Measurements from ENCODE around the gene TUBA8. TPM values are rescaled to one million over a fixed set of nuclear protein-coding genes. Genes with fewer than 3 reads are reported as not detected.
"Not testable (repeated sequence)": the region's sequence is repeated elsewhere in the genome, so short reads cannot be mapped to it uniquely, and the experiment has no call there.

Gene TUBA8
- total and polyA plus RNA-seq, 2 experiments from 2014 or later = 1.1 to 1.4 TPM

- no peak for DNase-seq (ENCODE audit: low read depth in 1 of 2, low spot score in 1 of 2)
- no peaks in the 10 kb centered on the region for H3K4me1 ChIP-seq (ENCODE audit: low read depth)
- no peaks in the 10 kb centered on the region for H3K9me3 ChIP-seq (ENCODE audit: low read depth)
- H3K4me3 ChIP-seq = no peak overlapping the region
- H3K36me3 ChIP-seq = no peaks in the 10 kb centered on the region
- H3K27ac ChIP-seq = no peak overlapping the region
- no peak for TF ChIP-seq CTCF (IDR thresholded peaks at IDR 0.05; ENCODE audit: low read depth, low read length)
- H3K27me3 ChIP-seq = no peaks in the 10 kb centered on the region
Observed at GRCh38 chr22:18103527-18104269, 6.9 kb upstream of the TUBA8 start.

- H3K4me1 ChIP-seq (ENCODE audit: low read depth) = no peaks in the 10 kb centered on the region
- H3K27ac ChIP-seq = no peak overlapping the region
- DNase-seq (ENCODE audit: low read depth in 1 of 2, low spot score in 1 of 2) = peak in 1 of 2 donors; percentile 48
- H3K36me3 ChIP-seq = no peaks in the 10 kb centered on the region
- peaks cover 6% of the 10 kb centered on the region for H3K27me3 ChIP-seq
- TF ChIP-seq CTCF (IDR thresholded peaks at IDR 0.05; ENCODE audit: low read depth, low read length) = no peak
- no peaks in the 10 kb centered on the region for H3K9me3 ChIP-seq (ENCODE audit: low read depth)
- H3K4me3 ChIP-seq = no peak overlapping the region
Observed at GRCh38 chr22:18104566-18104965, 6.0 kb upstream of the TUBA8 start.

GRCh38 chr22:18105981-18106380 lies 4.6 kb upstream of the TUBA8 start:
- DNase-seq (ENCODE audit: low read depth in 1 of 2, low spot score in 1 of 2); H3K4me3 ChIP-seq: not testable (repeated sequence)

GRCh38 chr22:18106550-18107341 lies 3.9 kb upstream of the TUBA8 start:
- H3K4me3 ChIP-seq; H3K4me1 ChIP-seq (ENCODE audit: low read depth); H3K9me3 ChIP-seq (ENCODE audit: low read depth); H3K36me3 ChIP-seq; H3K27ac ChIP-seq; DNase-seq (ENCODE audit: low read depth in 1 of 2, low spot score in 1 of 2): not testable (repeated sequence)
- H3K27me3 ChIP-seq = peaks cover 28% of the 10 kb centered on the region

More at GRCh38 chr22:18105981-18106380, 4.6 kb upstream of the TUBA8 start:
- not testable (repeated sequence) for H3K36me3 ChIP-seq; H3K4me1 ChIP-seq (ENCODE audit: low read depth); H3K27ac ChIP-seq; H3K9me3 ChIP-seq (ENCODE audit: low read depth)
- H3K27me3 ChIP-seq = peaks cover 20% of the 10 kb centered on the region

- H3K9me3 ChIP-seq (ENCODE audit: low read depth) = no peaks in the 10 kb centered on the region
- TF ChIP-seq CTCF (IDR thresholded peaks at IDR 0.05; ENCODE audit: low read depth, low read length) = no peak
- no peaks in the 10 kb centered on the region for H3K36me3 ChIP-seq
- DNase-seq (ENCODE audit: low read depth in 1 of 2, low spot score in 1 of 2) = no peak
- H3K27ac ChIP-seq = no peak overlapping the region
- H3K27me3 ChIP-seq = peaks cover 34% of the 10 kb centered on the region
- H3K4me3 ChIP-seq = no peak overlapping the region
- H3K4me1 ChIP-seq (ENCODE audit: low read depth) = no peaks in the 10 kb centered on the region
Observed at GRCh38 chr22:18108187-18108586, 2.4 kb upstream of the TUBA8 start.

GRCh38 chr22:18109410-18110193 lies 1.0 kb upstream of the TUBA8 start:
- Histone ChIP-seq H3K36me3 (no peaks in the 10 kb centered on the region), H3K27ac (no peak overlapping the region), H3K9me3 (ENCODE audit: low read depth) (no peaks in the 10 kb centered on the region), H3K27me3 (peaks cover 34% of the 10 kb centered on the region), H3K4me1 (ENCODE audit: low read depth) (no peaks in the 10 kb centered on the region), H3K4me3 (no peak overlapping the region)
- no peak for TF ChIP-seq CTCF (IDR thresholded peaks at IDR 0.05; ENCODE audit: low read depth, low read length)
- DNase-seq (ENCODE audit: low read depth in 1 of 2, low spot score in 1 of 2) = no peak
